Heart left ventricle (tissue), 16 donors: ENCODE measurements around the gene PLPP1. TPM values are rescaled to one million over a fixed set of nuclear protein-coding genes. Genes with fewer than 3 reads are reported as not detected.

Experiments used
- ATAC-seq, 4 donors: fragments of 200-7000 bp; cut with Tn5 transposase; one replicate each; pipeline ENCODE4 v1.9.1; 2020 to 2022; ENCODE audit warnings: moderate library complexity in 4 of 4, mild to moderate bottlenecking in 3 of 4, moderate number of reproducible peaks in 1 of 4
- DNase-seq, 5 donors: peaks; one replicate each; pipeline ENCODE4 v3.0.0-alpha.2; 2020
- H3K27ac ChIP-seq, 12 donors: fragments of 200-600 bp; sonication (generic) in 4 of 12; one replicate each; pipeline versions ENCODE4 v1.5.0 to v1.8.0; 2016 to 2022; ENCODE audit warnings: mild to moderate bottlenecking in 2 of 12
- H3K27me3 ChIP-seq, 9 donors: fragments of 200-600 bp; sonication (generic) in 2 of 9; one replicate each; pipeline versions ENCODE4 v1.5.1 to v1.8.0; 2016 to 2022; ENCODE audit warnings: mild to moderate bottlenecking in 3 of 9
- H3K36me3 ChIP-seq, 9 donors: fragments of 200-600 bp; sonication (generic) in 2 of 9; one replicate each; pipeline versions ENCODE4 v1.5.0 to v1.8.0; 2018 to 2022; ENCODE audit warnings: mild to moderate bottlenecking in 2 of 9
- H3K4me1 ChIP-seq, 12 donors: fragments of 200-600 bp; sonication (generic) in 4 of 12; one replicate each; pipeline versions ENCODE4 v1.5.0 to v1.8.0; 2016 to 2022; ENCODE audit warnings: mild to moderate bottlenecking in 3 of 12
- H3K4me3 ChIP-seq, 12 donors: fragments of 200-600 bp; sonication (generic) in 4 of 12; one replicate each; pipeline versions ENCODE4 v1.5.0 to v1.8.0; 2017 to 2022; ENCODE audit warnings: mild to moderate bottlenecking in 9 of 12, moderate library complexity in 4 of 12
- H3K9me3 ChIP-seq, 12 donors: fragments of 200-600 bp; sonication (generic) in 4 of 12; one replicate each; pipeline versions ENCODE4 v1.5.0 to v1.8.0; 2016 to 2022; ENCODE audit warnings: mild to moderate bottlenecking in 1 of 12
- POLR2A ChIP-seq, 2 donors: fragments of 450-650 bp; IDR thresholded peaks; one replicate each; pipeline ENCODE4 v1.6.1; 2017; ENCODE audit warnings: antibody characterized with exemption in 2 of 2, mild to moderate bottlenecking in 2 of 2, moderate library complexity in 2 of 2
- WGBS, 4 donors: extraction: QIAGEN DNeasy Blood & Tissue Kit in 2 of 4; methylation state at CpG; one replicate each; pipeline versions ENCODE4 v1.1.5 to v1.1.7; 2013 to 2018; 5-methylcytosine and 5-hydroxymethylcytosine counted together
- intact Hi-C, 10 donors: fragments of 100-400 bp; cut with DNase I; formaldehyde crosslinking; loops; one replicate each; pipeline versions ENCODE4 v1.11.1 to v1.14.2; 2022
- long read RNA-seq, 3 donors: library from polyadenylated mRNA; unstranded; transcript quantifications; one replicate each; pipeline ENCODE4 v2.0.0, GENCODE V29; 2020 to 2021
- polyA plus RNA-seq, 2 donors: library from polyadenylated mRNA; stranded (reverse); fragments of 200-250 nt; gene quantifications; one replicate each; pipeline ENCODE4 v1.2.3, GENCODE V29; 2013
- total RNA-seq, 9 donors: library from RNA; depleted of rRNA in 2 of 9; stranded (reverse); fragments of >200 nt in 2 of 9; fragmentation: NEBNext Ultra II Directional in 3 of 9; extraction: Animal tissue kit (Norgen Biotek cat#: 25700) in 3 of 9; gene quantifications; one replicate each; pipeline versions ENCODE4 v1.1.0 to v1.2.4, GENCODE V29; 2016 to 2023
- TF ChIP-seq, protein P1 (sequence below), 12 donors: fragments of 200-600 bp; sonication (generic) in 4 of 12; IDR thresholded peaks; one replicate each; pipeline versions ENCODE4 v1.5.0 to v1.8.0; 2018 to 2022; ENCODE audit warnings: antibody characterized with exemption in 12 of 12, mild to moderate bottlenecking in 5 of 12
- donor health status: ischemic (EF 13 %, LVEDD 7.1; RV severe dilation, severe dysfunction).
- donor health status: healthy with polysubstance abuse.
- donor health status: DM: no; HTN: yes; CAD: no.
- donor health status: DM: no; HTN: no; CAD: no.
- donor health status: ischemic (EF 25% LVEDD 6.9; RV normal size, moderate dysfunction).
- donor health status: ischemic (EF 25% LVEDD 5.7; RV mildly dilated, moderate dysfunction).
- donor health status: healthy.
- donor health status: DM: yes; HTN: yes; CAD: no.
- donor health status: ischemic (EF 35%, LVEDD 5.7; RV mildly dilated, moderate dysfunction).
- donor health status: nonischemic (EF 11% LVEDD 7.7; RV severe dilation, severe dysfunction).
- donor health status: DM: yes; HTN: yes; CAD: no.
- donor health status: PGD.
- donor health status: ischemic (EF 29% LVEDD 5.4; RV normal size, mild dysfunction).
- donor health status: nonischemic (EF 23%, LVEDD 6.1; RV moderate dilation, normal function).

PLPP1 gene
- total RNA-seq (100 to 1,000 TPM in 3 of 9 donors, 10 to 100 TPM in 6; 65.0 to 223 (median 81.5) TPM), polyA plus RNA-seq (100 to 1,000 TPM in 1 of 2 donors, 10 to 100 TPM in 1; 64.9 to 110 TPM)
- long read RNA-seq, donor 1, transcript PLPP1-202 (6 exons, 1,597 nt), result minor isoform, 75 of 201 reads
- long read RNA-seq, donor 1, transcript PLPP1-201 (6 exons, 1,550 nt), result major isoform, 97 of 201 reads
- long read RNA-seq, donor 1, partial matches to known transcripts, result 8 of 201 reads
- long read RNA-seq, donor 1, other reads (novel, unspliced or antisense), result 21 of 201 reads
- long read RNA-seq, donor 2, transcript PLPP1-201 (6 exons, 1,550 nt), result minor isoform, 423 of 1,182 reads
- long read RNA-seq, donor 2, transcript PLPP1-202 (6 exons, 1,597 nt), result major isoform, 665 of 1,182 reads
- long read RNA-seq, donor 2, partial matches to known transcripts, result 20 of 1,182 reads
- long read RNA-seq, donor 2, other reads (novel, unspliced or antisense), result 73 of 1,182 reads
- long read RNA-seq, donor 3, transcript PLPP1-201 (6 exons, 1,550 nt), result minor isoform, 56 of 192 reads
- long read RNA-seq, donor 3, transcript PLPP1-202 (6 exons, 1,597 nt), result major isoform, 114 of 192 reads
- long read RNA-seq, donor 3, partial matches to known transcripts, result 6 of 192 reads
- long read RNA-seq, donor 3, other reads (novel, unspliced or antisense), result 15 of 192 reads

DNA sequence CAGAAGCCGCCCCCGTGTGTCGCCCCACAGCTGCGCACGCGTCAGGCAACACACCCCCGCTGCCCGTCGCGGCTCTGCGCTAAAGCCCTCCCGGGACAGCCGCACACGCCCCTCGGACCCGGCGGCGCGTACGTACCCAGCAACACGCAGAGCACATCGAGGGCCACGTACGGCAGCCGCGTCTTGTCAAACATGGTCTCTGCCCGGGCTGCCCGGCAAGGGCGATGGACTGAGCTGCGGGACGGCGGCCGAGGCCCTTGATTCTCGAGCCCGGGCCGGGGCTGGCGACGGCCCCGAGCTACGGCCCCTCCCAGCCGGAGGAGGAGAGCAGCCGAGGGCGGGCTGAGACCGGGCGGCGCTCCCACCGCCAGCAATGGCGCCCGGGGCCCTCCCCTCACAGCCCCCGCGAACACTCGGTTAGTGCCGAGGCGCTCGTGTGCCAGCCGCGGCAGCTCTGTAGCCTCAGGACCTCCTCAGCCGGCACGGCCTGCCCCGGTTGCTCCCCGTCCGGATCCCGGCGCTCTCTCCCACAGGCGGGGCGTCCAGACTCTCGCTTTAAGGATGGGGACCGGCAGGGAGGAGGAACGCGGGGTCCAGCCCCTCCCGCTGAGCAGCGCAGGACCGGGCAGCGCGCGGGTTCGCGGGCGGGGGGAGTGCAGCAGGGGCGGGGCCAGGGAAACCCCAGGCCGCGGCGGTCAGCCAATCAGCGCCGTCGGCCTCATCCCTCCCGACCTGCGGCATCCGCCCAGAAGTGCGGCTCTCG, at the start of gene PLPP1:
Gene PLPP1, minus strand, starts transcription at position 529 of the 763 bp plus-strand sequence. Its CDS starts 335 bp downstream, at position 194.
- WGBS, 4 donors, result 0 to 2% (median 1%) methylated on average over 12 to 91 of the region's 91 CpGs
- Histone ChIP-seq H3K4me3 (peak within 1 kb of the TSS; percentile 58 to 99 (median 88)), H3K9me3 (no peaks in the 10 kb centered on the region), H3K27ac (peak within 1 kb of the TSS; percentile 89 to 99 (median 96)), H3K4me1 (peaks cover 0 to 49% (median 34%) of the 10 kb centered on the region in 12 donors), H3K27me3 (no peaks in the 10 kb centered on the region), H3K36me3 (peaks cover 0 to 8% (median 0%) of the 10 kb centered on the region in 9 donors)
- DNase-seq (peak; percentile 95), ATAC-seq (peak; percentile 93 to 96 (median 95))
- peak in 1 of 2 donors; percentile 97 for TF ChIP-seq POLR2A (IDR thresholded peaks at IDR 0.05)
- TF ChIP-seq, protein P1, sequence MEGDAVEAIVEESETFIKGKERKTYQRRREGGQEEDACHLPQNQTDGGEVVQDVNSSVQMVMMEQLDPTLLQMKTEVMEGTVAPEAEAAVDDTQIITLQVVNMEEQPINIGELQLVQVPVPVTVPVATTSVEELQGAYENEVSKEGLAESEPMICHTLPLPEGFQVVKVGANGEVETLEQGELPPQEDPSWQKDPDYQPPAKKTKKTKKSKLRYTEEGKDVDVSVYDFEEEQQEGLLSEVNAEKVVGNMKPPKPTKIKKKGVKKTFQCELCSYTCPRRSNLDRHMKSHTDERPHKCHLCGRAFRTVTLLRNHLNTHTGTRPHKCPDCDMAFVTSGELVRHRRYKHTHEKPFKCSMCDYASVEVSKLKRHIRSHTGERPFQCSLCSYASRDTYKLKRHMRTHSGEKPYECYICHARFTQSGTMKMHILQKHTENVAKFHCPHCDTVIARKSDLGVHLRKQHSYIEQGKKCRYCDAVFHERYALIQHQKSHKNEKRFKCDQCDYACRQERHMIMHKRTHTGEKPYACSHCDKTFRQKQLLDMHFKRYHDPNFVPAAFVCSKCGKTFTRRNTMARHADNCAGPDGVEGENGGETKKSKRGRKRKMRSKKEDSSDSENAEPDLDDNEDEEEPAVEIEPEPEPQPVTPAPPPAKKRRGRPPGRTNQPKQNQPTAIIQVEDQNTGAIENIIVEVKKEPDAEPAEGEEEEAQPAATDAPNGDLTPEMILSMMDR (IDR thresholded peaks at IDR 0.05), result peak in 2 of 12 donors; percentile 16 to 17
- intact Hi-C loops, result loop anchor here (1.0 to 10.0 kb wide), 24 partner anchors 36 to 160 kb away; no protein-coding TSS in a partner anchor

- Histone ChIP-seq H3K27me3 (no peaks in the 10 kb centered on the region), H3K36me3 (no peaks in the 10 kb centered on the region), H3K4me1 (peaks cover 2 to 47% (median 27%) of the 10 kb centered on the region in 12 donors), H3K4me3 (no peak overlapping the region), H3K9me3 (no peaks in the 10 kb centered on the region), H3K27ac (peak overlapping the region in 7 of 12 donors; percentile 26 to 78 (median 56))
- TF ChIP-seq, protein P1 (IDR thresholded peaks at IDR 0.05), result no peak
- TF ChIP-seq POLR2A (IDR thresholded peaks at IDR 0.05), result no peak
- intact Hi-C loops, result no loop called here
- DNase-seq (no peak), ATAC-seq (no peak)
- 89 to 98% (median 97%) methylated on average over 9 of the region's 9 CpGs for WGBS, 4 donors
Measured at GRCh38 chr5:55583578-55583977, 48.8 kb upstream of the PLPP1 start.

- DNase-seq (no peak), ATAC-seq (peak in 1 of 4 donors; percentile 31)
- H3K4me3 ChIP-seq, result no peak overlapping the region
- intact Hi-C loops, result no loop called here
- H3K36me3 ChIP-seq, result no peaks in the 10 kb centered on the region
- TF ChIP-seq, protein P1 (IDR thresholded peaks at IDR 0.05), result no peak
- no peak for TF ChIP-seq POLR2A (IDR thresholded peaks at IDR 0.05)
- no peaks in the 10 kb centered on the region for H3K9me3 ChIP-seq
- no peaks in the 10 kb centered on the region for H3K27me3 ChIP-seq
- peak overlapping the region in 9 of 12 donors; percentile 4 to 56 (median 33) for H3K27ac ChIP-seq
- H3K4me1 ChIP-seq, result peaks cover 8 to 61% (median 41%) of the 10 kb centered on the region in 12 donors
- WGBS, 4 donors, result 22 to 33% (median 28%) methylated on average over 2 of the region's 2 CpGs
Measured at GRCh38 chr5:55582256-55582655, 47.5 kb upstream of the PLPP1 start.
